Measurements from ENCODE around the gene ZCCHC7.
A peak's percentile ranks its signal among the peaks of the same experiment; 100 is the strongest.

Gene ZCCHC7

GRCh38 chr9:37297592-37297991, 177.2 kb downstream of the ZCCHC7 start:
- Histone ChIP-seq H3K4me3 (ENCODE audit: low read depth in 1 of 2, low read length in 2 of 2) (no peak overlapping the region), H2AFZ (ENCODE audit: low read depth, low read length) (no peak overlapping the region), H3K79me2 (ENCODE audit: insufficient read depth, low read length) (peaks cover 28% of the 10 kb centered on the region), H3K36me3 (ENCODE audit: insufficient read depth, low read length) (no peaks in the 10 kb centered on the region), H3K4me1 (ENCODE audit: insufficient read depth, low read length) (peaks cover 70% of the 10 kb centered on the region), H3K27ac (ENCODE audit: low read length) (no peak overlapping the region), H3K27me3 (ENCODE audit: insufficient read depth, low read length, poor library complexity) (no peaks in the 10 kb centered on the region), H3K9me3 (ENCODE audit: insufficient read depth, low read length, severe bottlenecking) (no peaks in the 10 kb centered on the region), H3K9ac (ENCODE audit: low read depth, low read length) (no peak overlapping the region), H3K4me2 (ENCODE audit: insufficient read depth, low read length) (no peak overlapping the region), H4K20me1 (ENCODE audit: insufficient read depth, low read length) (peaks cover 11% of the 10 kb centered on the region; the same call in 1 of the 2 replicates)
- DNase-seq: no peak
- no peak for ATAC-seq (ENCODE audit: insufficient read depth, low read depth)
- TF ChIP-seq CTCF (IDR thresholded peaks at IDR 0.05; ENCODE audit: borderline replicate concordance, extremely low read depth, low read length, poor library complexity, severe bottlenecking) (no peak), EZH2 (IDR thresholded peaks at IDR 0.05; ENCODE audit: borderline replicate concordance, low read depth, low read length, severe bottlenecking) (no peak)

- H3K9ac ChIP-seq (ENCODE audit: low read depth, low read length): no peak overlapping the region
- H4K20me1 ChIP-seq (ENCODE audit: insufficient read depth, low read length): peaks cover 8% of the 10 kb centered on the region; the same call in 1 of the 2 replicates
- no peak overlapping the region for H3K4me3 ChIP-seq (ENCODE audit: low read depth in 1 of 2, low read length in 2 of 2)
- H3K9me3 ChIP-seq (ENCODE audit: insufficient read depth, low read length, severe bottlenecking): no peaks in the 10 kb centered on the region
- TF ChIP-seq EZH2 (IDR thresholded peaks at IDR 0.05; ENCODE audit: borderline replicate concordance, low read depth, low read length, severe bottlenecking): no peak
- no peak for TF ChIP-seq CTCF (IDR thresholded peaks at IDR 0.05; ENCODE audit: borderline replicate concordance, extremely low read depth, low read length, poor library complexity, severe bottlenecking)
- H3K4me2 ChIP-seq (ENCODE audit: insufficient read depth, low read length): no peak overlapping the region
- ATAC-seq (ENCODE audit: insufficient read depth, low read depth): no peak
- H3K4me1 ChIP-seq (ENCODE audit: insufficient read depth, low read length): peaks cover 44% of the 10 kb centered on the region
- no peaks in the 10 kb centered on the region for H3K27me3 ChIP-seq (ENCODE audit: insufficient read depth, low read length, poor library complexity)
- no peak for DNase-seq
- peaks cover 10% of the 10 kb centered on the region for H3K36me3 ChIP-seq (ENCODE audit: insufficient read depth, low read length)
- peak overlapping the region; percentile 8; the same call in 1 of the 2 replicates for H3K27ac ChIP-seq (ENCODE audit: low read length)
- no peak overlapping the region for H2AFZ ChIP-seq (ENCODE audit: low read depth, low read length)
- H3K79me2 ChIP-seq (ENCODE audit: insufficient read depth, low read length): peaks cover 28% of the 10 kb centered on the region
Observed at GRCh38 chr9:37300620-37301019, 180.2 kb downstream of the ZCCHC7 start.

GRCh38 chr9:37301042-37301853, 180.9 kb downstream of the ZCCHC7 start:
- H3K4me2 ChIP-seq (ENCODE audit: insufficient read depth, low read length): peak overlapping the region; percentile 43; the same call in 1 of the 2 replicates
- H3K9ac ChIP-seq (ENCODE audit: low read depth, low read length): no peak overlapping the region
- ATAC-seq (ENCODE audit: insufficient read depth, low read depth) (peak; percentile 42; the same call in 2 of the 3 replicates), DNase-seq (no peak)
- no peaks in the 10 kb centered on the region for H3K9me3 ChIP-seq (ENCODE audit: insufficient read depth, low read length, severe bottlenecking)
- peaks cover 38% of the 10 kb centered on the region for H3K4me1 ChIP-seq (ENCODE audit: insufficient read depth, low read length)
- peaks cover 8% of the 10 kb centered on the region; the same call in 1 of the 2 replicates for H4K20me1 ChIP-seq (ENCODE audit: insufficient read depth, low read length)
- H3K36me3 ChIP-seq (ENCODE audit: insufficient read depth, low read length): peaks cover 11% of the 10 kb centered on the region
- H3K27ac ChIP-seq (ENCODE audit: low read length): peak overlapping the region; percentile 54
- no peak overlapping the region for H3K4me3 ChIP-seq (ENCODE audit: low read depth in 1 of 2, low read length in 2 of 2)
- no peaks in the 10 kb centered on the region for H3K27me3 ChIP-seq (ENCODE audit: insufficient read depth, low read length, poor library complexity)
- peaks cover 27% of the 10 kb centered on the region for H3K79me2 ChIP-seq (ENCODE audit: insufficient read depth, low read length)
- TF ChIP-seq CTCF (IDR thresholded peaks at IDR 0.05; ENCODE audit: borderline replicate concordance, extremely low read depth, low read length, poor library complexity, severe bottlenecking) (peak; percentile 34), EZH2 (IDR thresholded peaks at IDR 0.05; ENCODE audit: borderline replicate concordance, low read depth, low read length, severe bottlenecking) (no peak)
- H2AFZ ChIP-seq (ENCODE audit: low read depth, low read length): no peak overlapping the region

All from DND-41 (cell line).